Gastrocnemius medialis (tissue), 4 donors: Measurements from ENCODE around the gene ZNF649.

Experiments
- CTCF ChIP-seq, 5 experiments: fragments of 450-650 bp in 3 of 5; fragments of 200-600 bp in 2 of 5; sonication (generic) in 2 of 5; IDR thresholded peaks in 4 of 5; conservative IDR thresholded peaks in 1 of 5; 1 replicate in 4 of 5; 2 replicates in 1 of 5; pipeline ENCODE4 v1.5.1; 2016 to 2019; ENCODE audit warnings: antibody characterized with exemption in 5 of 5, mild to moderate bottlenecking in 3 of 5, moderate library complexity in 3 of 5
- POLR2A ChIP-seq, 2 donors: fragments of 450-650 bp; IDR thresholded peaks; one replicate each; pipeline ENCODE4 v1.6.1; 2017; ENCODE audit warnings: antibody characterized with exemption in 2 of 2, mild to moderate bottlenecking in 2 of 2, moderate library complexity in 2 of 2

GRCh38 chr19:51919606-51920005 is 14.8 kb upstream of the ZNF649 start:
- TF ChIP-seq CTCF (IDR thresholded peaks at IDR 0.05 in 4 of 5, conservative IDR thresholded peaks at IDR 0.05 in 1 of 5) (no peak), POLR2A (IDR thresholded peaks at IDR 0.05) (no peak)
